Measurements from ENCODE around the gene C1orf159. TPM values are rescaled to one million over a fixed set of nuclear protein-coding genes. Genes with fewer than 3 reads are reported as not detected.

C1orf159 gene
- total and polyA plus RNA-seq, 2 experiments from 2014 or later, result 9.6 to 21.5 TPM

GRCh38 chr1:1157426-1157913 lies 41.6 kb upstream of the C1orf159 start:
- Histone ChIP-seq H3K4me3 (peak overlapping the region; percentile 66), H3F3A (replicated peaks; ENCODE audit: low read depth) (0 out of 2 replicates have a peak, but pooled peaks cover 8% of the 10 kb centered on the region), H3K36me3 (ENCODE audit: insufficient read depth) (no peaks in the 10 kb centered on the region), H3K4me1 (ENCODE audit: insufficient read depth) (peaks cover 4% of the 10 kb centered on the region; the same call in 1 of the 2 replicates), H2AFZ (peak overlapping the region; percentile 63; the same call in 1 of the 2 replicates), H3K27me3 (ENCODE audit: insufficient read depth) (no peaks in the 10 kb centered on the region), H4K20me1 (replicated peaks; ENCODE audit: insufficient read depth) (no peaks in the 10 kb centered on the region), H3K27ac (ENCODE audit: low read depth) (peak overlapping the region; percentile 83), H3K79me2 (replicated peaks; ENCODE audit: insufficient read depth) (no peaks in the 10 kb centered on the region), H3K4me2 (peak overlapping the region; percentile 88), H3K9me2 (ENCODE audit: insufficient read depth) (no peaks in the 10 kb centered on the region)
- peak; percentile 37; the same call in 1 of the 2 replicates for TF ChIP-seq POLR2AphosphoS5 (IDR thresholded peaks at IDR 0.05; ENCODE audit: low read depth)
- TF ChIP-seq ETS1 (IDR thresholded peaks at IDR 0.05), result no peak
- H3K4me1 Mint-ChIP-seq, result no peaks in the 10 kb centered on the region; the same call in 1 of the 3 replicates
- peak; percentile 70 for ATAC-seq
- no peak overlapping the region for H3K27ac Mint-ChIP-seq
- peak; percentile 81 for DNase-seq (ENCODE audit: low spot score)
- H3K4me3 Mint-ChIP-seq, result peak overlapping the region; percentile 62; the same call in 2 of the 3 replicates
- peaks cover 19% of the 10 kb centered on the region for H3K36me3 Mint-ChIP-seq (ENCODE audit: low read depth)
- peaks cover 17% of the 10 kb centered on the region for H3K27me3 Mint-ChIP-seq (ENCODE audit: insufficient read depth, low read depth, poor library complexity)
- H3K9me3 Mint-ChIP-seq, result peaks cover 27% of the 10 kb centered on the region

GRCh38 chr1:1157033-1157365 lies 41.1 kb upstream of the C1orf159 start:
- 0 out of 2 replicates have a peak overlapping the region, but pooled peaks have one; percentile 48 for H3K4me2 ChIP-seq
- H3K9me3 Mint-ChIP-seq, result peaks cover 32% of the 10 kb centered on the region

More at GRCh38 chr1:1157033-1157365, 41.1 kb upstream of the C1orf159 start:
- Histone ChIP-seq H3K36me3 (ENCODE audit: insufficient read depth) (no peaks in the 10 kb centered on the region), H3F3A (replicated peaks; ENCODE audit: low read depth) (0 out of 2 replicates have a peak, but pooled peaks cover 8% of the 10 kb centered on the region), H3K4me1 (ENCODE audit: insufficient read depth) (peaks cover 2% of the 10 kb centered on the region; the same call in 1 of the 2 replicates), H3K9me2 (ENCODE audit: insufficient read depth) (no peaks in the 10 kb centered on the region), H4K20me1 (replicated peaks; ENCODE audit: insufficient read depth) (no peaks in the 10 kb centered on the region), H3K27ac (ENCODE audit: low read depth) (no peak overlapping the region), H2AFZ (no peak overlapping the region), H3K79me2 (replicated peaks; ENCODE audit: insufficient read depth) (no peaks in the 10 kb centered on the region), H3K27me3 (ENCODE audit: insufficient read depth) (no peaks in the 10 kb centered on the region), H3K4me3 (no peak overlapping the region)
- TF ChIP-seq POLR2AphosphoS5 (IDR thresholded peaks at IDR 0.05; ENCODE audit: low read depth), result no peak
- TF ChIP-seq, protein P1, sequence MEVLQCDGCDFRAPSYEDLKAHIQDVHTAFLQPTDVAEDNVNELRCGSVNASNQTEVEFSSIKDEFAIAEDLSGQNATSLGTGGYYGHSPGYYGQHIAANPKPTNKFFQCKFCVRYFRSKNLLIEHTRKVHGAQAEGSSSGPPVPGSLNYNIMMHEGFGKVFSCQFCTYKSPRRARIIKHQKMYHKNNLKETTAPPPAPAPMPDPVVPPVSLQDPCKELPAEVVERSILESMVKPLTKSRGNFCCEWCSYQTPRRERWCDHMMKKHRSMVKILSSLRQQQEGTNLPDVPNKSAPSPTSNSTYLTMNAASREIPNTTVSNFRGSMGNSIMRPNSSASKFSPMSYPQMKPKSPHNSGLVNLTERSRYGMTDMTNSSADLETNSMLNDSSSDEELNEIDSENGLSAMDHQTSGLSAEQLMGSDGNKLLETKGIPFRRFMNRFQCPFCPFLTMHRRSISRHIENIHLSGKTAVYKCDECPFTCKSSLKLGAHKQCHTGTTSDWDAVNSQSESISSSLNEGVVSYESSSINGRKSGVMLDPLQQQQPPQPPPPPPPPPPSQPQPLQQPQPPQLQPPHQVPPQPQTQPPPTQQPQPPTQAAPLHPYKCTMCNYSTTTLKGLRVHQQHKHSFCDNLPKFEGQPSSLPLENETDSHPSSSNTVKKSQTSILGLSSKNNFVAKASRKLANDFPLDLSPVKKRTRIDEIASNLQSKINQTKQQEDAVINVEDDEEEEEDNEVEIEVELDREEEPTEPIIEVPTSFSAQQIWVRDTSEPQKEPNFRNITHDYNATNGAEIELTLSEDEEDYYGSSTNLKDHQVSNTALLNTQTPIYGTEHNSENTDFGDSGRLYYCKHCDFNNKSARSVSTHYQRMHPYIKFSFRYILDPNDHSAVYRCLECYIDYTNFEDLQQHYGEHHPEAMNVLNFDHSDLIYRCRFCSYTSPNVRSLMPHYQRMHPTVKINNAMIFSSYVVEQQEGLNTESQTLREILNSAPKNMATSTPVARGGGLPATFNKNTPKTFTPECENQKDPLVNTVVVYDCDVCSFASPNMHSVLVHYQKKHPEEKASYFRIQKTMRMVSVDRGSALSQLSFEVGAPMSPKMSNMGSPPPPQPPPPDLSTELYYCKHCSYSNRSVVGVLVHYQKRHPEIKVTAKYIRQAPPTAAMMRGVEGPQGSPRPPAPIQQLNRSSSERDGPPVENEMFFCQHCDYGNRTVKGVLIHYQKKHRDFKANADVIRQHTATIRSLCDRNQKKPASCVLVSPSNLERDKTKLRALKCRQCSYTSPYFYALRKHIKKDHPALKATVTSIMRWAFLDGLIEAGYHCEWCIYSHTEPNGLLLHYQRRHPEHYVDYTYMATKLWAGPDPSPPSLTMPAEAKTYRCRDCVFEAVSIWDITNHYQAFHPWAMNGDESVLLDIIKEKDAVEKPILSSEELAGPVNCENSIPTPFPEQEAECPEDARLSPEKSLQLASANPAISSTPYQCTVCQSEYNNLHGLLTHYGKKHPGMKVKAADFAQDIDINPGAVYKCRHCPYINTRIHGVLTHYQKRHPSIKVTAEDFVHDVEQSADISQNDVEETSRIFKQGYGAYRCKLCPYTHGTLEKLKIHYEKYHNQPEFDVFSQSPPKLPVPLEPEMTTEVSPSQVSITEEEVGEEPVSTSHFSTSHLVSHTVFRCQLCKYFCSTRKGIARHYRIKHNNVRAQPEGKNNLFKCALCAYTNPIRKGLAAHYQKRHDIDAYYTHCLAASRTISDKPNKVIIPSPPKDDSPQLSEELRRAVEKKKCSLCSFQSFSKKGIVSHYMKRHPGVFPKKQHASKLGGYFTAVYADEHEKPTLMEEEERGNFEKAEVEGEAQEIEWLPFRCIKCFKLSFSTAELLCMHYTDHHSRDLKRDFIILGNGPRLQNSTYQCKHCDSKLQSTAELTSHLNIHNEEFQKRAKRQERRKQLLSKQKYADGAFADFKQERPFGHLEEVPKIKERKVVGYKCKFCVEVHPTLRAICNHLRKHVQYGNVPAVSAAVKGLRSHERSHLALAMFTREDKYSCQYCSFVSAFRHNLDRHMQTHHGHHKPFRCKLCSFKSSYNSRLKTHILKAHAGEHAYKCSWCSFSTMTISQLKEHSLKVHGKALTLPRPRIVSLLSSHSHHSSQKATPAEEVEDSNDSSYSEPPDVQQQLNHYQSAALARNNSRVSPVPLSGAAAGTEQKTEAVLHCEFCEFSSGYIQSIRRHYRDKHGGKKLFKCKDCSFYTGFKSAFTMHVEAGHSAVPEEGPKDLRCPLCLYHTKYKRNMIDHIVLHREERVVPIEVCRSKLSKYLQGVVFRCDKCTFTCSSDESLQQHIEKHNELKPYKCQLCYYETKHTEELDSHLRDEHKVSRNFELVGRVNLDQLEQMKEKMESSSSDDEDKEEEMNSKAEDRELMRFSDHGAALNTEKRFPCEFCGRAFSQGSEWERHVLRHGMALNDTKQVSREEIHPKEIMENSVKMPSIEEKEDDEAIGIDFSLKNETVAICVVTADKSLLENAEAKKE (CRISPR knock-in tag; IDR thresholded peaks at IDR 0.05), result no peak
- no peak for TF ChIP-seq EZH2phosphoT487 (IDR thresholded peaks at IDR 0.05; ENCODE audit: unreplicated experiment)
- TF ChIP-seq ZNF114 (CRISPR knock-in tag; IDR thresholded peaks at IDR 0.05), result no peak
- no peak for TF ChIP-seq NANOG (IDR thresholded peaks at IDR 0.05; ENCODE audit: borderline replicate concordance)
- no peak for TF ChIP-seq ZNF331 (CRISPR knock-in tag; IDR thresholded peaks at IDR 0.05; ENCODE audit: low read depth)
- TF ChIP-seq ETS1 (IDR thresholded peaks at IDR 0.05), result no peak
- TF ChIP-seq JUNB (IDR thresholded peaks at IDR 0.05; ENCODE audit: unreplicated experiment), result no peak
- TF ChIP-seq REST (IDR thresholded peaks at IDR 0.05; ENCODE audit: unreplicated experiment), result no peak
- ATAC-seq (peak; percentile 4), DNase-seq (ENCODE audit: low spot score) (no peak)
- Mint-ChIP-seq H3K36me3 (ENCODE audit: low read depth) (peaks cover 23% of the 10 kb centered on the region), H3K27ac (no peak overlapping the region), H3K4me1 (no peaks in the 10 kb centered on the region; the same call in 1 of the 3 replicates), H3K27me3 (ENCODE audit: insufficient read depth, low read depth, poor library complexity) (peaks cover 22% of the 10 kb centered on the region), H3K4me3 (peak overlapping the region; percentile 47; the same call in 2 of the 3 replicates)
